Gastrocnemius medialis (tissue), 4 donors: ENCODE data around the gene ATXN7.

Experiments
- CTCF ChIP-seq, 5 experiments: fragments of 450-650 bp in 3 of 5; fragments of 200-600 bp in 2 of 5; sonication (generic) in 2 of 5; IDR thresholded peaks in 4 of 5; conservative IDR thresholded peaks in 1 of 5; 1 replicate in 4 of 5; 2 replicates in 1 of 5; pipeline ENCODE4 v1.5.1; 2016 to 2019; ENCODE audit warnings: antibody characterized with exemption in 5 of 5, mild to moderate bottlenecking in 3 of 5, moderate library complexity in 3 of 5
- POLR2A ChIP-seq, 2 donors: fragments of 450-650 bp; IDR thresholded peaks; one replicate each; pipeline ENCODE4 v1.6.1; 2017; ENCODE audit warnings: antibody characterized with exemption in 2 of 2, mild to moderate bottlenecking in 2 of 2, moderate library complexity in 2 of 2

- TF ChIP-seq CTCF (IDR thresholded peaks at IDR 0.05 in 4 of 5, conservative IDR thresholded peaks at IDR 0.05 in 1 of 5): no peak
- no peak for TF ChIP-seq POLR2A (IDR thresholded peaks at IDR 0.05)
Observed at GRCh38 chr3:64028754-64029153, 165.1 kb downstream of the ATXN7 start.
